Ovary (tissue), 3 donors: ENCODE results near the gene COP1.

Experiments
- CTCF ChIP-seq, 3 donors: fragments of 450-650 bp in 2 of 3; fragments of 200-600 bp in 1 of 3; IDR thresholded peaks; one replicate each; pipeline versions ENCODE4 v1.5.1 to v1.8.0; 2016 to 2022; ENCODE audit warnings: antibody characterized with exemption in 3 of 3, mild to moderate bottlenecking in 1 of 3
- EP300 ChIP-seq: sonication (generic); formaldehyde crosslinking; IDR thresholded peaks from one replicate; pipeline ENCODE4 v1.6.1; 2017; ENCODE audit warnings: antibody characterized with exemption
- POLR2A ChIP-seq: fragments of 450-650 bp; IDR thresholded peaks from one replicate; pipeline ENCODE4 v1.6.1; 2017; ENCODE audit warnings: antibody characterized with exemption, mild to moderate bottlenecking, moderate library complexity
- donor health status: DM: no; HTN: no; CAD: no.

GRCh38 chr1:175911138-175911537 is 295.9 kb downstream of the COP1 start:
- TF ChIP-seq CTCF (IDR thresholded peaks at IDR 0.05), result no peak
- TF ChIP-seq POLR2A, result no peak
- no peak for TF ChIP-seq EP300
